GM12891 (cell line): ENCODE measurements around the gene HOXD4.

Experiments used
- DNase-seq: peaks from one replicate; pipeline ENCODE4 v3.0.0; 2011; ENCODE audit warnings: low spot score; ENCODE audit not compliant: insufficient read length
- FAIRE-seq: peaks from 2 replicates; lab custom pipeline; 2011; peaks lifted over from hg19 to GRCh38; lab: Jason Lieb, UNC
- PAX5 ChIP-seq: IDR thresholded peaks from 2 replicates; pipeline ENCODE4 v1.6.1; 2011; ENCODE audit warnings: low read length, moderate library complexity, mild to moderate bottlenecking; ENCODE audit not compliant: insufficient read depth, severe bottlenecking
- POLR2A ChIP-seq: IDR thresholded peaks from 2 replicates; pipeline ENCODE4 v1.6.1; 2011; ENCODE audit warnings: low read depth, low read length, control low read depth
- POLR2AphosphoS5 ChIP-seq: IDR thresholded peaks from 2 replicates; pipeline ENCODE4 v1.6.1; 2011; ENCODE audit warnings: low read depth, low read length, control low read depth
- POU2F2 ChIP-seq: IDR thresholded peaks from 2 replicates; pipeline ENCODE4 v1.6.1; 2011; ENCODE audit warnings: low read depth, mild to moderate bottlenecking, control low read depth, low read length, moderate library complexity
- SPI1 ChIP-seq: IDR thresholded peaks from 2 replicates; pipeline ENCODE4 v1.6.1; 2011; ENCODE audit warnings: low read depth, low read length, control low read depth
- TAF1 ChIP-seq: IDR thresholded peaks from 2 replicates; pipeline ENCODE4 v1.6.1; 2011; ENCODE audit warnings: low read depth, low read length, control low read depth

HOXD4 gene

DNA sequence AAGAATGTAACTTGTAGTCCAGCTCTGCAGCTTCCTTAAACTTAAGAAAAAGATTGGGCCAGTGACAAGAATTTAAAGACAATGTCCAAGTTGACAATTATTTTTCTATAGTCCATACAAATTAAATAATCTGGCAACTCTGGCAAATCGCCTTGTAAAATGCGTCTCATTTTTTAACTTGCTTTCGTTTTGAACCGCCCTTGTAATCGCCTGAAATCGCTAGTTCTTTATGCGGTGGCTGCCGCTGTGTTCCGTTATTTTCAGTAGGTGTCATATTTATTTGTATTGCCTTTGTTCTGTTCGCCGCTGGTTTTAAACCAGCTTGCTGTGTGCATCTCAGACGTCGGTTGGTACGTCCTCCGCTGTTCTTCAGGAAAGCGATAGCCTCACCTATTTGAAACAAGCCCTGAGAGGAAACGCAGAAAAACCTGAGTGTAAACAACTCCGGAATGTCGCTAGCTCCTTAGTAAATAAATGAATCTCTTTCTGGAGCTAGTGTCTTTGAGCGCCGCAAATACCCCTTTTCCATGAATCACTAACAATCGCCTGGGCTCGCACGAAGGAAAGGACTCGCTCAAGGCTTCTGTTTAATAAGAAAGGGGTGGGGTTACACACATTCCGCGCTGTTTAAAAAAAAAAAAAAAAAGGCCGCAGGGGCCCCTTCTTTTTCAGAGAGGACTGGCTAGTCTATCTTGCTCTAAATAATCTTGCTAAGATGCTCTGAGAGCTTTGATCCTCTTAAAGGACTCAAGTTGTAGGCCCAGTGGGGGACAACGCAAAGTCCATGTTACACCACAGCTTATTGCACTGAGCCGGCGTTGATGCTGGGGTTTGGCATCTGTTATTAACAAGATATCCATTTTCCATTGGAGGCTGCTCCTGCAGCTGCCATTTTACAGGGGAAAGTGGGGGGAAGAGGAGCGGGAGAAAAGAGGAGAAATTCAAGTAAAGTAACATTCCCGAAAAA, 18.9 kb upstream of the HOXD4 start:
- TF ChIP-seq SPI1 (no peak), PAX5 (no peak)
- no peak for FAIRE-seq
- DNase-seq: no peak

DNA sequence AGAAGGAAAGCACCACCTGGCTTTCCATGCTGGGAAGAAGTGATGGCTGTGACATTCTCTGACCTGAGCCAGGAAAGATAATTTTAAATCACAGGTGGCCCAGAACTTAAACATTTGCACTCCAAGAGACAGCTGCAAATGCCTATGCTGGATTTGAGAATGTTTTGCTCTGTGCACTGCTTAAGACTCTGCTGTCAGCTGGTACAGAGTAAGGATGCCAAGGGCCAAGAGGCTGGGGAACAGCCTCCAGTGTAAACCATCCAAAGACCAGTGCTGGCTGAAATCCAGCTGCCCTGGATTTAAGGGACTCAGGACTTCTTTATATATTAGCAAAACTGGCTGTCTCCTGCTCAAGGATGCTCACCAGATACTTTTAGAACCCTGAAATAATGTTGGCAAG, 18.0 kb upstream of the HOXD4 start:
- FAIRE-seq (no peak), DNase-seq (no peak)
- no peak for TF ChIP-seq PAX5
- TF ChIP-seq POU2F2: no peak
- no peak for TF ChIP-seq TAF1
- no peak for TF ChIP-seq POLR2A
- no peak for TF ChIP-seq SPI1
- TF ChIP-seq POLR2AphosphoS5: no peak

DNA sequence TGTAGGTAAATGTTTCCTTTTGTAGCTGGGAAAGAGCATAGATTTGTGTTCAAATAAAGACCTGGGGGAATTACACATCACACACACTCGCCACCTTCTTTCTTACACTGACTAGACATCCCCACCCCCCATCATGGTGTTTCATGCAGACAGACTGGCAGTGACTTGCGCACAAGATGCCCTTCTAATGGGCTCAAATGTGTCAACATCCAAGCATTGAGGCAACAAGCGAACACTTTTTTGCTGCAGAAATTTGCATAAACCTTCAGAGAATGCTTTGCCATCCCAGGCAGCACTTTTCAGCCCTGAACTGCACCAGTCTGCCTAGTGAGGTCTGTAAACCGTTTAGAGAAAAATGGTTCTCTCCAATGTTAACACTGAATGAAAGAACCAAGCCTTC, 17.3 kb upstream of the HOXD4 start:
- no peak for TF ChIP-seq SPI1
- TF ChIP-seq POLR2A: no peak
- FAIRE-seq: no peak
- DNase-seq: no peak

DNA sequence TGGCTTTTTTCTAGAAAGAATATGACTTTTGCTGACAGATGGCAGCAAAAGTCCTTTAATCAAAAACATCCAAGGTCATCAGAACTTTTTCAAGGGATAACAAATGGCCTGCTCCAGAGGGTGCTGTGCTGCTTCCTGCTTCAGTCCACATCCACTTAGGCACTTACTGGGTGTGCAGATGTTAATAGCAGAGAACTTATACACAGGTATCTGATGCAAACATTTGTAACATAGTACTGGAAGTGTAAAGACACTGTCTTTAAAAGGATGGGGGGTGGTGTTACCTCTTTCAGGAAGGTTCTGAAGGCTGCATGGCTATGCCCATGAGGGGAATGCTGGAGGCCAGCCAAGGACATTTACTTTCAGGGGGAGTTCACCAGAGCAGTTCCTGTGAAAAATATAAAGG, 16.3 kb upstream of the HOXD4 start:
- no peak for DNase-seq
- no peak for FAIRE-seq
- no peak for TF ChIP-seq POLR2A
- no peak for TF ChIP-seq PAX5
- TF ChIP-seq POLR2AphosphoS5: no peak
- TF ChIP-seq TAF1: no peak

DNA sequence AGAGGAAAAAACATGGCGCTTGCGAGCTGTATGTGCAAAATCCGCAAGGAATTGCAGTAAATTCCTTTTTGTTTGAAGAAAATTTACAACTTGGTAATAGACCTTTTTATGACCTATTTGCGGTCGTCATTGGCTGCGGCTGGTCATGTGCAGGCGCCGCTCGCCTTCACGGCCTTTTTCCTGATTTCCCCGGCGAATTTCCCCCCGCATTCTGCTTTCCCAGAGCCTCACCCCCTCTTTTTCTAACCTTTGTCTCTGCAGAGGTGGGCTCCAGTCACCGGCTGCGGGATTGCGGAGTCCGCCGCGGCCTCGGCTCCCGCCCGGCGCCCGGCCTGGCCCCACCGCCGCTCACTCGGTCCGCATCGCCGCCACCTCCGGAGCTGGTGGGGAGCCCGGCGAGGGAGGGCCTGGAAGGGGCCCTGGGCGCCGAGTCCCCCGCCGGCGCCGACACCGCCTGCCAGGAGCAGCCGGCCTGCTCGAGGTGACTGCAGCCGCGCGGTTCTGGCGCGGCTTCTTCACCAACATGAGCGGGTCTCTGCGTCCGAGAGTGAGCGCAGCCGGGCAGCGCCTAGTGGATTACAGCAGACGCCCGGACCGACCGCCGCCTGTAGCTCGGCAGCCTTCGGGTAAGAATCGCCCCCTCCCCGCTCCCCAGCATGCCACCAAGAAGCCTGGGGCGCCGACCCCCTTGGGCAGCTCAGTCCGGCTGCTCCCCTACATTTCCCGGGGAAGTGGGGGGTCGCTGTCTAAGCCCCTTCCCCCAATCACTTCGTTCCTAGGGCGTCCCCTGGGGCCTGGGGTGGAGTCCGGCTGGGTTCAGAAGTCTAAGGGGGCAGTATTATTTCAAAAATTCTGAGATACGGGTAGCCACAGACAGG, 14.7 kb upstream of the HOXD4 start:
- FAIRE-seq (no peak), DNase-seq (no peak)
- TF ChIP-seq POU2F2 (no peak), POLR2A (no peak), PAX5 (no peak), SPI1 (no peak), TAF1 (no peak), POLR2AphosphoS5 (no peak)

DNA sequence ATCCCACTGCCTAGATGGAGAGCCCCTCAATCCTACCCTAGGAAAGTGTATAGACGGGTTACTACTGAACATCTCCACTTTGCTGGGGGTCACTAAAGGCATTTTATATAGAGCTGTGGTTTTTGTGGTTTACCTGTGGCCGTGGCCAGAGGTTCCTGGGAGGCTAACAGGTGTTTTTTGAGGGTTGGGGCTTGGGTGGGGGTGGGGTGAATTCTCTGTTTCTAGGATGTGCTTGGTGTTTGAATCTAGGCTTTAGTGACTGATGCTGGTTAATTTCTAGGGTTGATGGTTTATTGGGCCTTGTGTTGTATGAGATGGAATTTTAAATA, 14.1 kb upstream of the HOXD4 start:
- no peak for FAIRE-seq
- DNase-seq: no peak
- TF ChIP-seq TAF1 (no peak), PAX5 (no peak), POLR2A (no peak), POU2F2 (no peak)

DNA sequence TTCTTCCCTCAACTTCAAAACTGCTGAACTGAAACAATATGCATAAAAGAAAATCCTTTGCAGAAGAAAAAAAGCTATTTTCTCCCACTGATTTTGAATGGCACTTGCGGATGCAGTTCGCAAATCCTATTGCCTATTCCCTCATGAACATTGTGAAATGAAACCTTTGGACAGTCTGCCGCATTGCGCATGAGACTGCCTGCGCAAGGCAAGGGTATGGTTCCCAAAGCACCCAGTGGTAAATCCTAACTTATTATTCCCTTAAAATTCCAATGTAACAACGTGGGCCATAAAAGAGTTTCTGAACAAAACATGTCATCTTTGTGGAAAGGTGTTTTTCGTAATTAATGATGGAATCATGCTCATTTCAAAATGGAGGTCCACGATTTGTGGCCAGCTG, 13.4 kb upstream of the HOXD4 start:
- FAIRE-seq: no peak
- DNase-seq: no peak
- TF ChIP-seq POLR2A: no peak
- no peak for TF ChIP-seq TAF1
- TF ChIP-seq POU2F2: no peak
- no peak for TF ChIP-seq PAX5
- no peak for TF ChIP-seq SPI1
- no peak for TF ChIP-seq POLR2AphosphoS5

DNA sequence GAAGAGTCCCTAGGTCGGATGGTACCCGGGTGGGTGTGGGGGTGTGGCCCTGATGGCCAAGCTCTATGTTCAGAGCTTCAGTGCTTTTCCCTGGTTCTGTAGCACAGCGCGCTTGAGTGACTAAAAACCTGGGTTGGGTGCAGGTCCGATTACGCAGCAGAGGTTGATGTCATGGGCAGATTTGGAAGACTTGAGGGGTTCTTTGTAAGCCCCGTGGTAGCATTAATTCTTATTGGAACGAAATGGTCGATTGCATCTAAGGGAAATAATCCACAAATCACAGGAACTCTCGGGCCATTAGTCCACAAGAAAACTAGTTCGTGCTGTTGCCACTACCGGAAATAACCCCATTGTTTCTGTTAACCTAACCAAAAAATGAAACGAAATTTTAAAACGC, 12.8 kb upstream of the HOXD4 start:
- TF ChIP-seq SPI1 (no peak), PAX5 (no peak), TAF1 (no peak), POLR2A (no peak), POU2F2 (no peak), POLR2AphosphoS5 (no peak)
- DNase-seq: no peak
- no peak for FAIRE-seq

DNA sequence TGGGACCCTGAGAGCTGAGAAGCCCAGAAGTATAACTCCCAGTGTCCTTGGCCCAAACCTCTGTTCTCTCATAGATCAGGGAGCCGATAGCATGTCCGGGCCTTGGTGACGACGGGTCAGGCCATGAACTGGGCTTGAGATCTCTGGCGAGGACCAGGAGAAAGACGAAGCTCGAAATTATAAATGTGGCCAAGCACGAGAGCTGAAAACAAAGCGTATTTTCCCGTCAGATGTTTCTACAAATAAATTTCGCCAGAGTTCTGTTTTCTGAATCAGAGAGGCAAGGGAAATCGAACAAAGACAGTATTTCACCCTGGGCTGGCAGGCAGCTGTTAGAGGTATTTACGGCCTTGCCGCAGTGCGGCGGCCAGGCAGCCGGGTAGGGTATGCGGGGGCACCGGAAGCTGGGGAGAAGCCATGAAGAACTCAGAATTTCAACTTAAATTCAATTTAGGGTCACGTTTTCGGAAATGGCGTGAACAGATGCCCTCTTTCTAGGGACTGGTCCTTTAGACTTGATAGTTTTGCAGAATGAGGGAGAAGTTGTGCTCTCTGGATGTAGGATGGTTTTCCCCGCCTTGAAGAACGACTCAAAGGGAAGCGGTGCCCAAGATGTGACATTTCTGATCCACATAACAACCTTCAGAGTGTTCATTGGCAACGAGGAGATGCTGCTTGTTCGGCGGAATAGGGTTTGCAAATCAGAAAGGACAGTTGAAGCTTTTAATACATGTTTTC, 12.3 kb upstream of the HOXD4 start:
- DNase-seq: no peak
- no peak for FAIRE-seq
- no peak for TF ChIP-seq PAX5
- TF ChIP-seq POU2F2: no peak
- no peak for TF ChIP-seq POLR2AphosphoS5
- no peak for TF ChIP-seq POLR2A
- no peak for TF ChIP-seq SPI1
- no peak for TF ChIP-seq TAF1

DNA sequence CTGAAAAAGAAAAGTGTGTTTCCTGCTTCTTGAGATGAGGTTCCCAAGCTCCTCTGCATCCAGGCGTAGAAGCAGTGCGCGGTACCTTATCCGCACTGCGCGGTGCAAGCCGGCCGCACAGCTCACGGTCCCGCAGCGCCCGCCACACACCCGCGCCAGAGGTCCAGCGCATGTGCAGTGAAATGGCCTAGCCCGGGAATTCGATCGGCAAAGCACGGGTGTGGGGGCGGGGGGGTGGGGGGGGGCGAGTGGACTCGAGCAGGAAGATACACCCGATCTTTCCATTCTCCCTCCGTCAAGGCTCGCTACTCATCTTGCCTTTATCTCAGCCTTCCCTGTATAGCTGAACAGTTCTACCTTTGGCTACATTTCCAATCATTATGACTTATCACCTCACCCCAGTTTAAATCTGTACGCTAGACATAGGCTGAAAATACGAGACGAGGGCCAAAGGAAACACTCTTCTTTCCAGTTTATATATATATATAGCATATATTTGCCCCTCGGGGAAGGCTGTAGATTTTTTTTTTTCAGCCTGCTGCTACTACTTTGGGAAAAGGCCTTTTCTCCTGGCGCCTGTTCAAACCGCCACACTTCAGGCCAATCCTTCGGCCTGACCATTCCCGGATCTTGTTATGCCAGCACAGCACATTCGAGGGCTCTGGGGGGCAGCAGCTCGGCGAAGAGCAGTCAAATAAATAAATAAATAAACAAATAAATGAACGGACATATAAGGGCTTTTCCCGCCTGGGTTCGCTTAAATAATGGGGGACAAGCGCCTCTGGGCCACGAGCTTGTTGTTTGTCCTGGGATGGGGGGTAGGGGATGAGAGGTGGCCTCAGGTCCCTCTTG, 11.5 kb upstream of the HOXD4 start:
- no peak for FAIRE-seq
- TF ChIP-seq POLR2AphosphoS5 (no peak), POLR2A (no peak), PAX5 (no peak), SPI1 (no peak), POU2F2 (no peak), TAF1 (no peak)
- no peak for DNase-seq
